HG03175 (cell line): Measurements from ENCODE around the gene PGS1.

Experiments used
- ATAC-seq: cut with Tn5 transposase; IDR thresholded peaks from one replicate; pipeline ENCODE4 v1.9.1; 2021; ENCODE audit warnings: mild to moderate bottlenecking, moderate library complexity; ENCODE audit not compliant: unreplicated experiment

PGS1 gene

DNA sequence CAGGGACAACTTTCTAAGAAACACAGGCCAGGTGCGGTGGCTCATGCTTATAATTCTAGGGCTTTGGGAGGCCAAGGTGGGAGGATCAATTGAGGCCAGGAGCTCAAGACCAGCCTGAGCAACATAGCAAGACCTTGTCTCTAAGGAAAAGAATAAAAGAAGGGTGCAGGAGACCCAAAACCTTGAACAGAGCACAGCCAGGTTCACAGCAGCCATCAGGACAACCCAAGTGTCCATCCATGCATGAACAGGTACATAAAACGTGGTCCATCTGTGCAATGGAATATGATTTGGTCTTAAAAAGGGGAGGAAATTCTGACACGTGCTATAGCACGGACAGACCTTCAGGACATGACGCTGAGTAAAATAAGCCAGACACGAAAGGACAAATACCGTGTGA is 91.0 kb downstream of the PGS1 start:
- ATAC-seq, result no peak

DNA sequence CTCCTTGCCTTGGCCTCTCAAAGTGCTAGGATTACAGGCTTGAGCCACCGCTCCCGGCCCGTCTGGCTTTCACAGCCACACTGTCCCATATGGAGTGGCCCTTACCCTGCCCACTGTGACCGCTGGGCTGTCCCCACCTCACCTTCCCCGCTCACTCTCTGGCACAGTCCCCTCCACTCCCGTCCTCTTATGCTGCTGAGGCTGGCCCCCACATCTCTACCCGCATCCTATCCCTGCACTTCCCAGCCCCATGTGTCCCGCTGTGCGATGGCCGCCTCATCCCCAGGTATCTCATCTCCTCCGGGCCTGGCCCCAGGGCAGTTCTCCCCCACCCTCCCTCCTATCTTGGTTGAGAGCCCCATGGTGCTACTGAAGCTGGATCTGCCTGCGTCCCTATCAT is 93.2 kb downstream of the PGS1 start:
- ATAC-seq, result no peak

DNA sequence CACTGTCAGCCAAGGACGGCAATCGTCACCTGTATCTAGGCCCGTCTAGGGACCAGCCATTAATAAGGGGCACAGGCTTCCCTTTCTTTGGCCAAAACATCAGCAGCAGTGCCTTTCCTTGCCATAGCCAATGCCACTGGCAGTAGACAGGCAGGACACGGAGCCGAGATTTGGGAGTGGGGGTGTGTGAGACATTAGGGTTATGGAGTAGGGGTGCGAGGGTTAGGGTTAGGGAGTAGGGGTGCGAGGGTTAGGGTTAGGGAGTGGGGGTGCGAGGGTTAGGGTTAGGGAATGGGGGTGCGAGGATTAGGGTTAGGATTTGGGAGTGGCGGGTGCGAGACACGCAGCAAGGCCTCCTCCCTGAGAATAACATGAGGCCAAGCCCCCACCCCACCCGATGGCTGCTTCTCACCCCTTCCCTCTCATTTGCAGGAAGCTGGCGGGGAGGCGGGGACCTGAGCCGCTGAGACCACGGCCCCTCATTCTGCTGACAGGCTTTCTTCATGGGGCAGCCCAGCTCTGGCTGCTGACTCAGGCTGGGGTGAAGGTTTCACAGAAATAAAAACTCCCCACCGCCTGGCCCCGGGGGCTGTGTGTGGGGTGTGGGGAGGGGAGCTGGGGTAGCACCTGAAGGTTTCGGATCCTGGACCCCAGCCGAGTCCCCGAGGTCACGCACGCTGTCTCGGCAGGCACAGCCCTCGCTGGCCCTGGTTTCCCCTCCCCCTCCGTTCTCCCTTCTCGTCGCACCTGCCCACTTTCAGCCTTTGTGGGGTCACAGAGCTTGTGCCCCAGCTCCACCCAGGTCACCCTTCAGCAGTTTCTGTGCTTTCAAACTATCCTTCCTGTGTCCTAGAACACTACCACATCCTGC is 93.8 kb downstream of the PGS1 start:
- ATAC-seq, result no peak

DNA sequence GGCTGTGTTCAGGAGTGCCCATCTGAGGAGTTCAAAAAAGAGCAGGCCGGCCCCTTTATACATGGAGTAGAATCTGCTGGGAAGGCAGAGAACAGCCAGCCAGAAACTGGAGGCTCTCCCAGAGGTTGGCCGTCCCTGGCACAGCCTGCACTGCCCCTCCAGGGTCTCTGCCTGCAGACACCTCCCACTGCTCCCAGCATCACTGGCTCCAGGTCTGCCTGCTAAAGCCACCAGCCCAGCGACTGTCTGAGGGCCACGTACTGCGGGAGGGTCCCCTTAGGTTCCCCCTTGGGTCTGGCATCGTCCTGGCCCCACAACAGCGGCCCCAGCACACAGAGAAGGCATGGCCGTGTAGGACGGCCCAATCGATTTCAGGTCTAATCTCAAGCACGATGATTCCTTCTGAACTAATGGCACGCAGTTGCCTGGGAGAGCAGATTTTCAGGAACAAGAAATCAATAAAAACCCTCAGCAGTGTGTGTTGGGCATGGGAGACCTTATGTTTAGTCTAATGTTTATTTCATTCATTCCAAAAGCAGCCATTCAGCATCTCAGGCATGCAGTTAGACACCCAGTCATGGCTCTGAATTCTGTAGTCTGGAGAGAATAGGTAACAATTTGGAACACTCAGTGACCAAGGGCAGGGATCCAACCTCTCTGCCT is 95.6 kb downstream of the PGS1 start:
- ATAC-seq, result no peak
